HEK293 (cell line): ENCODE results near the gene SLC6A6.
A peak's percentile ranks its signal among the peaks of the same experiment; 100 is the strongest.

Experiments used
- CTCF ChIA-PET: fragments of 350-600 bp; formaldehyde crosslinking; extraction: SDS; loops from one replicate; lab custom pipeline; 2021; ENCODE audit warnings: antibody characterized with exemption; lab: Yijun Ruan, JAX
- POLR2A ChIA-PET: fragments of 300-600 bp; formaldehyde crosslinking; extraction: SDS; loops from one replicate; lab custom pipeline; 2020; ENCODE audit warnings: antibody characterized with exemption, inconsistent platforms; lab: Yijun Ruan, JAX
- H3K27ac ChIP-seq: fragments of 200-500 bp; sonication (Bioruptor generic); 2 replicates; pipeline ENCODE4 v1.5.1; 2014; ENCODE audit warnings: low read depth, low read length, control low read depth, inconsistent platforms; ENCODE audit errors: extremely low read depth
- H3K36me3 ChIP-seq, 2 experiments: fragments of 200-500 bp in 1 of 2; sonication (Bioruptor generic) in 1 of 2; 1 replicate in 1 of 2; 2 replicates in 1 of 2; pipeline ENCODE4 v1.5.1; 2014 to 2017; ENCODE audit warnings: inconsistent platforms in 2 of 2, low read length in 2 of 2; ENCODE audit not compliant: control insufficient read depth in 2 of 2, insufficient read depth in 1 of 2
- H3K4me1 ChIP-seq: fragments of 200-500 bp; sonication (Bioruptor generic); 2 replicates; pipeline ENCODE4 v1.5.1; 2014; ENCODE audit warnings: mild to moderate bottlenecking, low read length, inconsistent platforms; ENCODE audit not compliant: control insufficient read depth, insufficient read depth
- H3K4me3 ChIP-seq: 2 replicates; pipeline ENCODE4 v1.5.1; 2011; ENCODE audit warnings: low read depth, mild to moderate bottlenecking, control low read depth, low read length, moderate library complexity
- H3K9me3 ChIP-seq: fragments of 200-500 bp; sonication (Bioruptor generic); 2 replicates; pipeline ENCODE4 v1.5.1; 2014; ENCODE audit warnings: low read depth, low read length, inconsistent platforms; ENCODE audit not compliant: control insufficient read depth, insufficient read depth
- KLF7 ChIP-seq: fragments of 450-650 bp; formaldehyde crosslinking; IDR thresholded peaks from 2 replicates; pipeline ENCODE4 v1.5.1; 2016; ENCODE audit warnings: missing biosample characterization, missing genetic modification characterization, borderline replicate concordance
- PBX3 ChIP-seq: sonication (generic); formaldehyde crosslinking; IDR thresholded peaks from 2 replicates; pipeline ENCODE4 v1.8.1; 2022; ENCODE audit warnings: mild to moderate bottlenecking, moderate library complexity, missing genetic modification reagents
- PRDM1 ChIP-seq: fragments of 450-650 bp; formaldehyde crosslinking; IDR thresholded peaks from 2 replicates; pipeline ENCODE4; 2016; ENCODE audit warnings: missing biosample characterization, missing genetic modification characterization
- ZBTB1 ChIP-seq: fragments of 450-650 bp; formaldehyde crosslinking; IDR thresholded peaks from 2 replicates; pipeline ENCODE4 v1.5.1; 2016; ENCODE audit warnings: missing biosample characterization, missing genetic modification characterization
- ZBTB20 ChIP-seq: fragments of 450-650 bp; formaldehyde crosslinking; IDR thresholded peaks from 2 replicates; pipeline ENCODE4 v1.5.1; 2016; ENCODE audit warnings: missing biosample characterization, missing genetic modification characterization
- ZNF529 ChIP-seq: fragments of 450-650 bp; formaldehyde crosslinking; IDR thresholded peaks from 2 replicates; pipeline ENCODE4 v1.5.1; 2017; ENCODE audit warnings: missing genetic modification characterization, missing biosample characterization; ENCODE audit not compliant: insufficient replicate concordance
- ZNF549 ChIP-seq: fragments of 450-650 bp; IDR thresholded peaks from 2 replicates; pipeline ENCODE4 v1.5.1; 2018; ENCODE audit warnings: missing biosample characterization, missing genetic modification characterization, mild to moderate bottlenecking, inconsistent platforms, moderate library complexity
- ZNF558 ChIP-seq: fragments of 450-650 bp; formaldehyde crosslinking; IDR thresholded peaks from 2 replicates; pipeline ENCODE4 v1.5.1; 2016; ENCODE audit warnings: missing biosample characterization, missing genetic modification characterization
- ZNF664 ChIP-seq: fragments of 450-650 bp; formaldehyde crosslinking; IDR thresholded peaks from 2 replicates; pipeline ENCODE4 v1.5.1; 2016; ENCODE audit warnings: missing biosample characterization, missing genetic modification characterization
- ZNF701 ChIP-seq: fragments of 450-650 bp; formaldehyde crosslinking; IDR thresholded peaks from 2 replicates; pipeline ENCODE4 v1.5.1; 2016; ENCODE audit warnings: missing biosample characterization, missing genetic modification characterization
- TF ChIP-seq, protein P1 (sequence below): fragments of 450-650 bp; formaldehyde crosslinking; IDR thresholded peaks from 2 replicates; pipeline ENCODE4 v1.5.0; 2017; ENCODE audit warnings: missing biosample characterization, missing genetic modification characterization, borderline replicate concordance
- TF ChIP-seq, protein P2 (sequence below): fragments of 450-650 bp; formaldehyde crosslinking; IDR thresholded peaks from 2 replicates; pipeline ENCODE4 v1.5.1; 2016; ENCODE audit warnings: missing biosample characterization, missing genetic modification characterization
- TF ChIP-seq, protein P3 (sequence below): fragments of 450-650 bp; formaldehyde crosslinking; IDR thresholded peaks from 2 replicates; pipeline ENCODE4 v1.5.1; 2016; ENCODE audit warnings: missing biosample characterization, missing genetic modification characterization
- TF ChIP-seq, protein P4 (sequence below): fragments of 450-650 bp; formaldehyde crosslinking; IDR thresholded peaks from 2 replicates; pipeline ENCODE4 v1.5.1; 2016; ENCODE audit warnings: missing biosample characterization, missing genetic modification characterization

SLC6A6 gene

DNA sequence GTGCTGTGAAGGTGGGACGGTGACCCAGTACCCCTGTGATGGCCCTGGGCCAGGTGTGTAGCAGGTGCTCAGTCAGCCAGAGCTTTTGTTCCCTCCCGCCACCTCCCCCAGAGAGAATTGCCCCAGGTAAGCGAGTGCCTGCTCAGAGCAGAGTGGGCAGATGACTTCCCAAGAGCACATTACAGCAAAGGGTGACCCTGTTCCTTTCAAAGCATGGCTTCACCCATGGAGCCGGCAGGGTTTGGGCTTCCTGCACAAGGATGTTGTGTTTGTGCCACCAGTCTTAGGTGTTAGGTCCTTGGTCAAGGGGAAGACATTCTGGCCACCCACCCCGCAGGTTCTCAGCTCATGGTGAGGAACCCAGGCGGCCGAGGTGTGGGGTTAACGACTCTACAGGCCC is 30.7 kb downstream of the SLC6A6 start (continued):
- TF ChIP-seq PBX3 (CRISPR knock-in tag) (no peak), ZNF558 (tag by site-specific recombination) (no peak), ZNF701 (tag by site-specific recombination) (no peak), ZBTB1 (tag by site-specific recombination) (no peak), PRDM1 (tag by site-specific recombination) (no peak), KLF7 (no peak), ZNF529 (tag by site-specific recombination) (no peak), ZNF549 (no peak)
- TF ChIP-seq, protein P1, sequence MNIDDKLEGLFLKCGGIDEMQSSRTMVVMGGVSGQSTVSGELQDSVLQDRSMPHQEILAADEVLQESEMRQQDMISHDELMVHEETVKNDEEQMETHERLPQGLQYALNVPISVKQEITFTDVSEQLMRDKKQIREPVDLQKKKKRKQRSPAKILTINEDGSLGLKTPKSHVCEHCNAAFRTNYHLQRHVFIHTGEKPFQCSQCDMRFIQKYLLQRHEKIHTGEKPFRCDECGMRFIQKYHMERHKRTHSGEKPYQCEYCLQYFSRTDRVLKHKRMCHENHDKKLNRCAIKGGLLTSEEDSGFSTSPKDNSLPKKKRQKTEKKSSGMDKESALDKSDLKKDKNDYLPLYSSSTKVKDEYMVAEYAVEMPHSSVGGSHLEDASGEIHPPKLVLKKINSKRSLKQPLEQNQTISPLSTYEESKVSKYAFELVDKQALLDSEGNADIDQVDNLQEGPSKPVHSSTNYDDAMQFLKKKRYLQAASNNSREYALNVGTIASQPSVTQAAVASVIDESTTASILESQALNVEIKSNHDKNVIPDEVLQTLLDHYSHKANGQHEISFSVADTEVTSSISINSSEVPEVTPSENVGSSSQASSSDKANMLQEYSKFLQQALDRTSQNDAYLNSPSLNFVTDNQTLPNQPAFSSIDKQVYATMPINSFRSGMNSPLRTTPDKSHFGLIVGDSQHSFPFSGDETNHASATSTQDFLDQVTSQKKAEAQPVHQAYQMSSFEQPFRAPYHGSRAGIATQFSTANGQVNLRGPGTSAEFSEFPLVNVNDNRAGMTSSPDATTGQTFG (tag by site-specific recombination): no peak

DNA sequence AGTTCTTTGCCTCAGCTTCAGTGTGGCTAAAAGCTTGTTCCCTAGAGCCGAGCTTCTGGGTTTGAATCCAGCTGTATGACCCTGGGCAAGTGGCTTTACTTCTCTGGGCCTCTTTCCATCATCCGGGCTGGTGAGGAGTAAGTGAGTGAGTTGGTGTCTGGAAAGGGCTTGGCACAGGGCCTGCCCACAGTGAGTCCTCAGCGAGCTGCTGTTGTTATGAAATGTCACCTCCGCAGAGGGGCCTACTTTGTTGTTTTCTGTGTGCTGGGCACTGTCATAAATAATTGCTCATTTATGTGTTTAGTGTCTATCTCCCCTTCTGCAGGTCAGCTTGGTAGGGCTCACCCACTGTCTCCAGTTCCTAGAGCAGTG is 31.7 kb downstream of the SLC6A6 start:
- no peak overlapping the region for H3K27ac ChIP-seq
- H3K4me3 ChIP-seq: no peak overlapping the region
- H3K9me3 ChIP-seq: no peaks in the 10 kb centered on the region
- ChIA-PET CTCF (interaction anchor here (0.6 to 2.2 kb wide), 3 partner anchors 17 to 173 kb away, joined by 3 to 7 read pairs (median 4); no protein-coding TSS in a partner anchor), POLR2A (no interaction called here)
- H3K36me3 ChIP-seq: no peaks in the 10 kb centered on the region
- peaks cover 11% of the 10 kb centered on the region for H3K4me1 ChIP-seq
- TF ChIP-seq ZBTB20 (tag by site-specific recombination): peak; percentile 24; the same call in 1 of the 2 replicates
- TF ChIP-seq, protein P2, sequence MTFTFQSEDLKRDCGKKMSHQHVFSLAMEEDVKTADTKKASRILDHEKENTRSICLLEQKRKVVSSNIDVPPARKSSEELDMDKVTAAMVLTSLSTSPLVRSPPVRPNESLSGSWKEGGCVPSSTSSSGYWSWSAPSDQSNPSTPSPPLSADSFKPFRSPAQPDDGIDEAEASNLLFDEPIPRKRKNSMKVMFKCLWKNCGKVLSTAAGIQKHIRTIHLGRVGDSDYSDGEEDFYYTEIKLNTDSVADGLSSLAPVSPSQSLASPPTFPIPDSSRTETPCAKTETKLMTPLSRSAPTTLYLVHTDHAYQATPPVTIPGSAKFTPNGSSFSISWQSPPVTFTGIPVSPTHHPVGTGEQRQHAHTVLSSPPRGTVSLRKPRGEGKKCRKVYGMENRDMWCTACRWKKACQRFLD (tag by site-specific recombination): no peak
- TF ChIP-seq ZNF664 (tag by site-specific recombination): peak; percentile 91
- TF ChIP-seq, protein P3, sequence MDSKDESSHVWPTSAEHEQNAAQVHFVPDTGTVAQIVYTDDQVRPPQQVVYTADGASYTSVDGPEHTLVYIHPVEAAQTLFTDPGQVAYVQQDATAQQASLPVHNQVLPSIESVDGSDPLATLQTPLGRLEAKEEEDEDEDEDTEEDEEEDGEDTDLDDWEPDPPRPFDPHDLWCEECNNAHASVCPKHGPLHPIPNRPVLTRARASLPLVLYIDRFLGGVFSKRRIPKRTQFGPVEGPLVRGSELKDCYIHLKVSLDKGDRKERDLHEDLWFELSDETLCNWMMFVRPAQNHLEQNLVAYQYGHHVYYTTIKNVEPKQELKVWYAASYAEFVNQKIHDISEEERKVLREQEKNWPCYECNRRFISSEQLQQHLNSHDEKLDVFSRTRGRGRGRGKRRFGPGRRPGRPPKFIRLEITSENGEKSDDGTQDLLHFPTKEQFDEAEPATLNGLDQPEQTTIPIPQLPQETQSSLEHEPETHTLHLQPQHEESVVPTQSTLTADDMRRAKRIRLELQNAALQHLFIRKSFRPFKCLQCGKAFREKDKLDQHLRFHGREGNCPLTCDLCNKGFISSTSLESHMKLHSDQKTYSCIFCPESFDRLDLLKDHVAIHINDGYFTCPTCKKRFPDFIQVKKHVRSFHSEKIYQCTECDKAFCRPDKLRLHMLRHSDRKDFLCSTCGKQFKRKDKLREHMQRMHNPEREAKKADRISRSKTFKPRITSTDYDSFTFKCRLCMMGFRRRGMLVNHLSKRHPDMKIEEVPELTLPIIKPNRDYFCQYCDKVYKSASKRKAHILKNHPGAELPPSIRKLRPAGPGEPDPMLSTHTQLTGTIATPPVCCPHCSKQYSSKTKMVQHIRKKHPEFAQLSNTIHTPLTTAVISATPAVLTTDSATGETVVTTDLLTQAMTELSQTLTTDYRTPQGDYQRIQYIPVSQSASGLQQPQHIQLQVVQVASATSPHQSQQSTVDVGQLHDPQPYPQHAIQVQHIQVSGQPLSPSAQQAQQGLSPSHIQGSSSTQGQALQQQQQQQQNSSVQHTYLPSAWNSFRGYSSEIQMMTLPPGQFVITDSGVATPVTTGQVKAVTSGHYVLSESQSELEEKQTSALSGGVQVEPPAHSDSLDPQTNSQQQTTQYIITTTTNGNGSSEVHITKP (tag by site-specific recombination): peak; percentile 59
- TF ChIP-seq, protein P4, sequence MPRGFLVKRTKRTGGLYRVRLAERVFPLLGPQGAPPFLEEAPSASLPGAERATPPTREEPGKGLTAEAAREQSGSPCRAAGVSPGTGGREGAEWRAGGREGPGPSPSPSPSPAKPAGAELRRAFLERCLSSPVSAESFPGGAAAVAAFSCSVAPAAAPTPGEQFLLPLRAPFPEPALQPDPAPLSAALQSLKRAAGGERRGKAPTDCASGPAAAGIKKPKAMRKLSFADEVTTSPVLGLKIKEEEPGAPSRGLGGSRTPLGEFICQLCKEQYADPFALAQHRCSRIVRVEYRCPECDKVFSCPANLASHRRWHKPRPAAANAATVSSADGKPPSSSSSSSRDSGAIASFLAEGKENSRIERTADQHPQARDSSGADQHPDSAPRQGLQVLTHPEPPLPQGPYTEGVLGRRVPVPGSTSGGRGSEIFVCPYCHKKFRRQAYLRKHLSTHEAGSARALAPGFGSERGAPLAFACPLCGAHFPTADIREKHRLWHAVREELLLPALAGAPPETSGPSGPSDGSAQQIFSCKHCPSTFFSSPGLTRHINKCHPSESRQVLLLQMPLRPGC (tag by site-specific recombination): no peak
